ENCODE data around the gene NPBWR2. TPM values are rescaled to one million over a fixed set of nuclear protein-coding genes. Genes with fewer than 3 reads are reported as not detected.
A peak's percentile ranks its signal among the peaks of the same experiment; 100 is the strongest.

NPBWR2 gene
- total RNA-seq, 1 experiment from 2014 or later = not detected

- peak; percentile 55 for DNase-seq (ENCODE audit: low read depth)
Measured at GRCh38 chr20:64058536-64058935, 48.8 kb downstream of the NPBWR2 start.

GRCh38 chr20:64057628-64058498 lies 49.5 kb downstream of the NPBWR2 start:
- DNase-seq (ENCODE audit: low read depth) = no peak

- no peak for DNase-seq (ENCODE audit: low read depth)
Measured at GRCh38 chr20:64056889-64057627, 50.3 kb downstream of the NPBWR2 start.

- DNase-seq (ENCODE audit: low read depth) = no peak
Measured at GRCh38 chr20:64056639-64056888, 50.8 kb downstream of the NPBWR2 start.

- no peak for DNase-seq (ENCODE audit: low read depth)
Measured at GRCh38 chr20:64055893-64056638, 51.3 kb downstream of the NPBWR2 start.

- DNase-seq (ENCODE audit: low read depth) = no peak
Measured at GRCh38 chr20:64055396-64055892, 51.9 kb downstream of the NPBWR2 start.

- DNase-seq (ENCODE audit: low read depth) = no peak
Measured at GRCh38 chr20:64053841-64054661, 53.3 kb downstream of the NPBWR2 start.

Other genes starting within 250 kb of the NPBWR2 start
- not detected in 2 replicates for gene ABHD16B, start 246.1 kb downstream of the NPBWR2 start, total RNA-seq (2014; rRNA removed)
- gene TPD52L2, start 242.3 kb downstream of the NPBWR2 start, total RNA-seq (2014; rRNA removed) = 118 and 119 TPM in 2 replicates
- 63.2 and 64.1 TPM in 2 replicates for gene DNAJC5, start 212.4 kb downstream of the NPBWR2 start, total RNA-seq (2014; rRNA removed)
- gene UCKL1, start 151.1 kb downstream of the NPBWR2 start, total RNA-seq (2014; rRNA removed) = 17.4 and 22.8 TPM in 2 replicates
- 10.7 and 13.2 TPM in 2 replicates for gene ZNF512B, start 137.6 kb downstream of the NPBWR2 start, total RNA-seq (2014; rRNA removed)
- 1.2 and 3.1 TPM in 2 replicates for gene SAMD10, start 127.9 kb downstream of the NPBWR2 start, total RNA-seq (2014; rRNA removed)
- gene PRPF6, start 126.4 kb downstream of the NPBWR2 start, total RNA-seq (2014; rRNA removed) = 50.1 and 60.4 TPM in 2 replicates
- 0.17 and 0.19 TPM in 2 replicates for gene C20orf204, start 71.4 kb downstream of the NPBWR2 start, total RNA-seq (2014; rRNA removed)
- not detected in 2 replicates for gene SOX18, start 57.9 kb downstream of the NPBWR2 start, total RNA-seq (2014; rRNA removed)
- 30.7 and 41.1 TPM in 2 replicates for gene TCEA2, start 44.4 kb downstream of the NPBWR2 start, total RNA-seq (2014; rRNA removed)
- 26.9 and 34.5 TPM in 2 replicates for gene RGS19, start 28.0 kb downstream of the NPBWR2 start, total RNA-seq (2014; rRNA removed)
- 0.92 and 1.2 TPM in 2 replicates for gene OPRL1, start 27.5 kb downstream of the NPBWR2 start, total RNA-seq (2014; rRNA removed)
- gene LKAAEAR1, start 23.2 kb downstream of the NPBWR2 start, total RNA-seq (2014; rRNA removed) = 0.40 and 1.7 TPM in 2 replicates
- gene MYT1, start 56.9 kb upstream of the NPBWR2 start, total RNA-seq (2014; rRNA removed) = not detected in 2 replicates
- gene PCMTD2, start 148.2 kb upstream of the NPBWR2 start, total RNA-seq (2014; rRNA removed) = 39.1 and 56.6 TPM in 2 replicates

Measured in LHCN-M2 (cell line).